HG02588 (cell line): ENCODE measurements around the gene EZR.
"Not testable (repeated sequence)": the region's sequence is repeated elsewhere in the genome, so short reads cannot be mapped to it uniquely, and the experiment has no call there.

Experiments used
- ATAC-seq: cut with Tn5 transposase; IDR thresholded peaks from one replicate; pipeline ENCODE4 v1.9.1; 2021; ENCODE audit warnings: mild to moderate bottlenecking, moderate library complexity; ENCODE audit not compliant: unreplicated experiment

Gene EZR

DNA sequence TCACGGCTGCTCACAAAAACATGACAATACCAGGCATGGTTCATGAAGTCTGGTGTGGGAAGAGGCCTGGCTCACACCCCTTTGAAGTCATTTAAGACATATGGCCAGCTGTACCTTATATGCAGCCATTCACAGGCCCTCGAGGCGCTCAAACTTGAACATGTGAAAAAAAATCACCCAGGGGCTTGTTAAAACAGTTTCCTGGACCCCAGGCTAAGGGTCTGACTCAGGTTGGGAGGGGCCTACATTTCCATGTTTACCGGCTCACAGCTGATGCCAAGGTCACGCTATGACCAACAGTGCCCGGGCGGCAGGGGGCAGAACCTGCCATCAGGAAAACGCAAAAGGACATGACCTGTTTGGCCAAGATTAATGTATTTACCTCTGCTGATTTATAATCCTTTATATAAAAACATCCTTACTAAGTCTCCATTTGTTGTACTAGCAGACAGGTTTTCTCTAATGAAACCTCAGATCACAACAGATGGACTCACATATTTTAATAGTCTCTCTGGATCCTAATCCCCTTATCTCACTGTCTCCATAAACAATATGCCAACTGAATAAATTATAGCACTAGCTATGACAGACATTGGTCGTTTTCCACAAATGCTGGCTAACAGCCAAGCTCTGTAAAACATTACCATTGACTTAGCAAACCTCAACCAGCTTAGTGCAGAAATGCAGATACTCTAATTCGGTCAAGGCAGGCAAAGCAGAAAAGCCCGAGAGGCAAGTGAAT, 19.9 kb downstream of the EZR start:
- ATAC-seq = no peak

DNA sequence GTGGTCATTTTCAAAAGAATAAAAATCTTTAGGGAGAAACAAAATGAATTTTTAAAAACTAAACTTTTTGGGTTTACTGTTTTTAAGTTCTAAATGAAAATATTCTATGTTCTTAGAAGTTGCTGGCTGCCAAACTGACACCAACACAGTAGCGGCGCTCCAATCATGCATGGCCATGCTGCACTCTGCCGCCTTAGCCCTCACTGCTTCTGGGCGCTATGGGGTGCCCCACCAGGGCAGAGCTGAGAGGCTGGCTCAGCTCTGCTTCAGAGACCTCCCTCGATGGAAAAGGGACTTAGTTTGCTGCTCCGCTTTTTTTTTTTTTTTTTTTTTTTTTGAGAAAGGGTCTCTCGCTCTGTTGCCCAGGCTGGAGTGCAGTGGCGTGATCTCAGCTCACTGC, 20.9 kb downstream of the EZR start:
- ATAC-seq = no peak

DNA sequence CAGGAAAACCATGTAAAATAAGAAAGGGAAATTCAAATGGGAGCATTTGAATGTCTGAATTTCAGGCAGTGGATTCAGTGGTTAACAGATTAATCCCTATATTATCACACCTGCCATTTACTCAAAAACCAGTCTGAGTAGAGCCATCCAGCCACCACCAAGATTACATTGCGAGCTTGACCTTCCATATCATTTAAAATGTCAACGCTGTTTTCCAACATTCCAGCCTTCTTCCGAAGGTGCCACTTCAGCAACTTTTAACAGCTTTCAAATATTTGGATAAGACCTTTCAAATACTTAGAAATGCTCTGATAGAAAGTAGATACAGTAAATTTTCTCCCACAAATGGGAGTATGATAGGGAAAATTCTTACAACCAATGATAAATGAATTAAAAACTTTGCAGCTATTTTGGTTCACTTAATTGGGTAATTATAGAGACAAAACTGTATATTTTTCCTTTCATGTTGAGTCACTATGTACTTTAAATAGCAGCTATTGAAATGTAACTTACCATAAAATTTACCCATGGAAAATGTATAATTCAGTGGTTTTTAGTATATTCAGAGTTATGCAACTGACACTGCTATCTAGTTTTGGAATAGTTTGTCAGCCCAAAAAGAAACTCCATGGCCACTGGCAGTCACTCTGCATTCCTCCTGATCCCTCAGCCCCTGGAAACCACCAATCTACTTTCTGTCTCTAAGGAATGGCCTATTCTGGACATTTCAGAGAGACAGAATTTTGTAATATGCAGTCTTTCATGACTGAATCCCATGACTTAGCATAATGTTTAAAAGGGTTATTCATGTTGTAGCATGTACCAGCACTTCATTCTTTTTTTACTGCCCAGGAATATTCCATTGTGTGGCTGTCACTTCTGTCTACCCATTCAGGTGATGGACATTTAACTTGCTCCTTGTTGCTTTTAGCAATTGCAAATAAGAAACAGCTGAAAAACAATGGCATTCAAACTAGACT, 21.5 kb downstream of the EZR start:
- no peak for ATAC-seq

- ATAC-seq = no peak
Measured at GRCh38 chr6:158796353-158796752, 22.8 kb downstream of the EZR start.

DNA sequence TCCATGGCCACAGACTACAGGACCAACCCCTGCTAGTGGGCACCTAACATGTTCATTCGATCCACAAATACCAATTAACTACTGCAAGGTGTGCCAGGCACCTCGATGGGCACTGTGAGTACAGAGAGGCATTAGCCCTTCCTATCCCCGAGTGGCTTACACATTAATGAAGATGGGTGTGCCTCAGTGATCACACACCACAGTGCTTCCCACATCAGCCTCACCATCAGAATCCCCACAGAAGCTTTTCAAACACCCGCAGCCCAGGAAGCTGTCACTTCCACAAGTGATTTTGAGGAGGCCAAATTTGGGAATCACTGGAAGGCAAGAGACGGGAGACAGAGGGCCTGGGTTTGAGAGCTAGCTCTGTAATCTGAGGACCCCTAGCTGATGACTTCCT, 23.7 kb downstream of the EZR start:
- ATAC-seq = no peak

DNA sequence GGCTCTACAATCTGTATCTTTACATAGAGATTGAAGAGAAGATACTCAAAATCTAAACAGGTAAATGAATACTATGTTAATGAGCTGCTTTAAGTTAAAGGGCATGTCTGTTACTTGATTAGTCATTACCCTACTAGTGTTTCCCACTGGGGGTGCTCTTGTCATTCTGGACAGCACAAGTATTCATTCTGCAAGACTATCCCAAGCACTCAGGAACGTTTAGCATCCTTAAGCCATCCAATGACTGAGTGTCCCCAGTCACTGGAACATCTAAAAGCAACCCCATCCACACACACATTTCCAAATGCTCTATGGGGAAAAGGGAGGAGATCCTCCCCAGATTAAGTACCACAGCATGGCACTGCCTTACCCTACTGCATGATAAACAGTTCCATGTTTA, 25.7 kb downstream of the EZR start:
- peak; percentile 72 for ATAC-seq

DNA sequence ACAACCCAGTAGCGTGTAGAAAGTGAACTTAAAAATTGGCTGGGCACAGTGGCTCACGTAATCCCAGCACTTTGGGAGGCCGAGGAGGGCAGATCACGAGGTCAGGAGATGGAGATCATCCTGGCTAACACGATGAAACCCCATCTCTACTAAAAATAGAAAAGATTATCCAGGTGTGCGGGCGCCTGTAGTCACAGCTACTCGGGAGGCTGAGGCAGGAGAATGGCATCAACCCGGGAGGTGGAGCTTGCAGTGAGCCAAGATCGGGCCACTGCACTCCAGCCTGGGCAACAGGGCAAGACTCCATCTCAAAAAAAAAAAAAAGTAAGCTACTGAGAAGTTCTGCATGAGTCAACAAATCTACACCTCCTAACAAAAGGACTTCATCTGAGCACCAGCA, 26.7 kb downstream of the EZR start:
- ATAC-seq = not testable (repeated sequence)

GRCh38 chr6:158791274-158791855, 27.8 kb downstream of the EZR start:
- no peak for ATAC-seq

DNA sequence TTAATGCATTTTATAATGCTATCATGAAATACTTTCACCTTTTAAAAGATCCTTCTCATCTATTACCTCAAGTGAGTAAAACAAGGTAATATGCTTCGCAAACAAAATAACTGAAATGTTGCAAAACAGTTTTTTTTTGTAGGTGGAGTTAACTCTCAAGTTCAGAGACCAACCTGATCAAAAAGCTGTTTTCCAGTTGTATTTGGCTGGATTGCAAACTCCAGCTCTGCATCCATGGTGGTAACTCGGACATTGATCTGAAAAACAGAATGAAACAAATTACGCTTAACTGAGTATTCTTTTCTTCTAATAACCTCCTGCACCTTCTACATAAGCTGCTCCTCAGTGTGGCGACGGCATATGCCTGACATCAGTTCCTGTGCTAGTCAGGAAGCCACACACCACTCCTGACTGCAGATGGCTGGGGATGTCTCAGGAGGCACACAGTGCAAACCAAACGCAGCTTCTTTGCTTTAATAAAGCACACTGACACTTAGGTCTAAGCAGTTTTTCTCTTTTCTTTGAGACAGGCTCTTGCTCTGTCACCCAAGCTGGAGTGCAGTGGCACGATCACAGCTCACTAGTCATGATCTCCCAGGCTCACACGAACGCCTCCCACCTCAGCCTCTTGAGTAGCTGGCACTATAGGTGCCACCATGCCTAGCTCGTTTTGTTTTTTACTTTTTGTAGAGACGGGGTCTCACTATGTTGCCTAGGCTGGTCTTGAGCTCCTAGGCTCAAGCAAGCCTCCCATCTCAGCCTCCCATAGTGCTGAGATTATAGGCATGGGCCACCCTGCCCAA, 29.9 kb downstream of the EZR start:
- no peak for ATAC-seq

DNA sequence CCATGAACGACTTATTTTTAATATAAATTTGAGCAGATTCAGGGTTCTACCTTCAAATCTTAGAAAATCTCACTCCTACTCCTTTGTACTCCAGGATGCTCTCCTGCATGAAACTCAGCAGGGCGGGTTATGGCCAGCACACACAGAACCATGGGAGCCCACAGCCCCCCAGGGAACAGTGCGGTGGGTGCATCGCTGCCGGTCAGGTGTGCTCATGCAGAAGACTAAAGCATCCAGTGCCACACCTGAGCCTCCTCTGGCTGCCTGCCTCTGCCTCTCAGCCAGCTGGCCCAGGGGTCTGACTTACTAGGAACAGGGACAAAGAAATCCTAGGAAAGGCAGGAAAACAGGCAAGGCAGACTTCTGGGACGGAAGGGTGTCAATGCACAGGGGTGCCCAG, 31.8 kb downstream of the EZR start:
- no peak for ATAC-seq

DNA sequence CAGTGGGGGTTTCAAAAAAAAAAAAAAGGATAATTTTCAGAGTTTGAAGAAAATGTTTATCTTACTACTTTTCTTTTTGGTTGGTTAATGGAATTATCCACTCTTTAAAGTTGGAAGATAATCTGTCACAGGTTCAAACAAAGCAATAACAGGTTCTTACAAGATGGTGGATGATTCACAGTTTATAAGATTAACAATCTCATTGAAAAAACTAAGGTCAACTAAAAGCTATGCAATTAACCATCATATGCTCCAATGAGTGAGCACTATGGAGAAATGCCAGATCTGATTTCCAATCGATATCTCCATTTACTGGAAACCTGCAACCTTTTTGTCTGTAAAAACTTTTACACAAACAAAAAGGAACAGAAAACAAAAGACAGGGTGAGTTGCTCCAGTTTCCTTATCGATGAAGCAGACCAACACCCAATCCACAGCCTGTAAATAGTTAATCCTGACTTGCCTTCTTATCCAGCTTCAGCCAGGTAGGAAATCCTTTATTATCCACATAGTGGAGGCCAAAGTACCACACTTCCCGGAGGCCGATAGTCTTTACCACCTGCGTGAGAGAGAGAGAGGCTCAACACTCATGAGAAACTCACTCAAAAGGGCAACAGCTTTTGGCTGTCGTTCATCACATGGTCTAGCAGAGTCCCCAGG, 32.4 kb downstream of the EZR start:
- no peak for ATAC-seq

- ATAC-seq = no peak
Measured at GRCh38 chr6:158785036-158785435, 34.1 kb downstream of the EZR start.

DNA sequence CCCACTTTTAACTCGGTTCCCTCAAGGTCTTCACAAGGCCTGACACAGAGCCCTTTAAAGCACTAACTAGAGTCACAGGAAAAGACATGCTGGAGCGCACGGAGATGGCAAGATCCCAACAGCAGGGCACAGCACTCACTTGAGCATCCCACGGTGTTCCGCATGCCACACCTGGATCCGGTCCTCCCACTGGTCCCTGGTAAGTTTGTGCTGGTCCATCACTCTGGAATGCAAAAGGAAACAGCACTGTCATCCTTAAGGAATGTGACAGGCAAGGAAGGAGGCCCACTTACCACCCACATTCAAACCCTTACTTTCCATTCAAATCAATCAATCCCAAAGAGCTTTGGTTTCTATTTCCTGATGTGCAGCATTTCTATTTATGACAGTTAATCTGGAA, 34.7 kb downstream of the EZR start:
- ATAC-seq = no peak

GRCh38 chr6:158783851-158784250, 35.3 kb downstream of the EZR start:
- no peak for ATAC-seq

DNA sequence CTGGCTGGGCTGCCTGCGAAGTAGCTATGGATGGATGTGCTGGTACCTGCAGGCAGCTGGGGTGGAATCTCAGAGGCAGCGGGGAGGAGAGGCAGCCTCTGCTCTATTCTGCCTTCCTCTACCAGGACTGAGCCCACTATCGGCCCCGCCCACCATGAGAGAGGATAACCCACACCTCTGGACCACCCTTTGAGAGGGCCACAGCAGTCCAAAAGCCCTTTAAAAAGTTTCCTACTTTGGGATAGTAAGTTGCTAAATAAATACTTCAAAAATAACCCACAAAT, 36.1 kb downstream of the EZR start:
- no peak for ATAC-seq

DNA sequence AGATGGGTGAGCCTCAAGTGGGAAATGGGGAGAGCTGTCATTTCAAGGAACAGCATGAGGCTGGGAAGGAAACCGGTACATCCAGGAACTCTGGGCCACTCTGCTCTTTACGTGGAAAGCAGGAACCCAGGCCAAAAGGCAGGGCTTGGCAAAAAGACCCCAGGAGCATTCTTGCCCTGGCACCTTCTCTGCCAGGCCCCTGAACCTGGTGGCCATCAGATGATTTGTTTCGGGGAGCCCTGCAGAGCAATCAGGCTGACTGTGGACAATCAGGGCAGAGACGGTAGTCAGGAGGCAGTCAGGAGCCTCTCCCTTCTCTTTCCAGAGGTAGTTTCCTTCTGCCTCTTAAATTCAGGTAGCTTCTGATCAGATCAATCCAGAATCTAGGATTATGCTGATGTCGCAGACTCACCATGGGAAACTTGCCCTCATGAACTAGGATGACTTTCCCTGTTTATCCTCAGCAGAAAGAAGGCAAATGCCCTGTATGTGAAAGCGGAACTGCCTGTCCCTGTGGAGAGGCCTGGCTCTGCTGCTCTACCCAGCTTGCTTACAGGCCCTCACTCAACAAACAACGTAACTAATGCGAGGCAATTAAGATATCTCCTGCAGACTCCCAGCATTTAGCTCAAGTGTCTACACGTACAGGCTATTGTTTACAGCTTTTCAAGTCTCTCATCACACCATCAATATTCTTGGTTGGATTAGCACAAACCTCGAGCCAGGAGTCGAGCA, 36.6 kb downstream of the EZR start:
- ATAC-seq = no peak

- ATAC-seq = no peak
Measured at GRCh38 chr6:158781692-158782373, 37.3 kb downstream of the EZR start.

- ATAC-seq = no peak
Measured at GRCh38 chr6:158780988-158781691, 38.0 kb downstream of the EZR start.
